GOT3 (cell line): ENCODE measurements around the gene RGSL1.

Source experiments
- DNase-seq: peaks from one replicate; lab custom pipeline; 2025; ENCODE audit warnings: mixed read lengths; lab: John Stamatoyannopoulos, UW

Gene RGSL1

GRCh38 chr1:182588500-182589396 lies 138.8 kb downstream of the RGSL1 start, which contains the start of gene RNASEL:
RNASEL (minus strand) TSS chr1:182589256; CDS start chr1:182586806, 2,450 bp downstream.
- DNase-seq: peak; percentile 39

GRCh38 chr1:182589520-182589919 lies 139.6 kb downstream of the RGSL1 start:
- no peak for DNase-seq

- no peak for DNase-seq
Observed at GRCh38 chr1:182589931-182590330, 140.0 kb downstream of the RGSL1 start.

- DNase-seq: no peak
Observed at GRCh38 chr1:182595641-182596240, 145.8 kb downstream of the RGSL1 start.

GRCh38 chr1:182596934-182597333 lies 147.0 kb downstream of the RGSL1 start:
- DNase-seq: no peak

GRCh38 chr1:182598296-182598695 lies 148.3 kb downstream of the RGSL1 start:
- no peak for DNase-seq

- no peak for DNase-seq
Observed at GRCh38 chr1:182599339-182599738, 149.4 kb downstream of the RGSL1 start.

GRCh38 chr1:182600036-182600713 lies 150.2 kb downstream of the RGSL1 start:
- DNase-seq: no peak

- DNase-seq: no peak
Observed at GRCh38 chr1:182600745-182601415, 150.9 kb downstream of the RGSL1 start.

- no peak for DNase-seq
Observed at GRCh38 chr1:182601416-182601786, 151.5 kb downstream of the RGSL1 start.

GRCh38 chr1:182601913-182602312 lies 152.0 kb downstream of the RGSL1 start:
- no peak for DNase-seq

- DNase-seq: no peak
Observed at GRCh38 chr1:182602935-182603645, 153.1 kb downstream of the RGSL1 start.

- DNase-seq: no peak
Observed at GRCh38 chr1:182603646-182604174, 153.8 kb downstream of the RGSL1 start.

- no peak for DNase-seq
Observed at GRCh38 chr1:182604175-182605164, 154.5 kb downstream of the RGSL1 start, which contains the start of gene RGS16. RGS16 (minus strand) TSS chr1:182604389; CDS start chr1:182604259, 130 bp downstream.

GRCh38 chr1:182607566-182607965 lies 157.6 kb downstream of the RGSL1 start:
- no peak for DNase-seq

- DNase-seq: no peak
Observed at GRCh38 chr1:182608236-182608635, 158.3 kb downstream of the RGSL1 start.

GRCh38 chr1:182608845-182609610 lies 159.1 kb downstream of the RGSL1 start:
- DNase-seq: no peak
